Measurements from ENCODE around the gene TAF3. TPM values are rescaled to one million over a fixed set of nuclear protein-coding genes. Genes with fewer than 3 reads are reported as not detected.
A peak's percentile ranks its signal among the peaks of the same experiment; 100 is the strongest.

Gene TAF3
- total RNA-seq, 2 donors from 2014 or later, result 7.2 to 8.2 TPM

DNA sequence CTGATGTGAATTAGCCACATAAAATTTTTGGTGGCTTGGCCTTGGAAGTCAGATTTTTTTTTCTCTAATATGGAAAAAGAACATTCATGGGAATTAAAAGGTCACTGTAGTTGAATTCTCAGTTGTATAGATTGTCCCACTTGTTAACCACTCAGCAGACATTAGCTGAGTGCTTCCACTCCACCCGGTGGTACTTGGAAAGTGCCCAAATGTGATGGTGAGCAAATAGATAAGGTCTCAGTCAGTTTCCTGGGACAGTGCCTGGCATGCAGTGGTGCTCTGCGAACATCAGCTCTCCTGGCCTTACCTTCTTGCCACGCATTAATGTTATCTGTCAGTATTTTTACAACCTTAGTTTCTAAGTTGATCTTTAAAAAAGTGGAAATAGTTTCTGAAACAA lies 28.9 kb upstream of the TAF3 start:
- DNase-seq (ENCODE audit: low spot score) (no peak), ATAC-seq (ENCODE audit: insufficient number of reproducible peaks, low FRiP score, low read depth) (no peak)
- Histone ChIP-seq H3K4me3 (peak overlapping the region; percentile 86), H3K27ac (no peak overlapping the region), H3K27me3 (replicated peaks; ENCODE audit: insufficient read depth) (no peaks in the 10 kb centered on the region), H3K4me1 (ENCODE audit: control insufficient read depth in 1 of 2, low read depth in 2 of 2) (peaks cover 31 to 44% of the 10 kb centered on the region in 2 donors), H3K9me3 (no peaks in the 10 kb centered on the region), H3K36me3 (no peaks in the 10 kb centered on the region)
- TF ChIP-seq, protein P1, sequence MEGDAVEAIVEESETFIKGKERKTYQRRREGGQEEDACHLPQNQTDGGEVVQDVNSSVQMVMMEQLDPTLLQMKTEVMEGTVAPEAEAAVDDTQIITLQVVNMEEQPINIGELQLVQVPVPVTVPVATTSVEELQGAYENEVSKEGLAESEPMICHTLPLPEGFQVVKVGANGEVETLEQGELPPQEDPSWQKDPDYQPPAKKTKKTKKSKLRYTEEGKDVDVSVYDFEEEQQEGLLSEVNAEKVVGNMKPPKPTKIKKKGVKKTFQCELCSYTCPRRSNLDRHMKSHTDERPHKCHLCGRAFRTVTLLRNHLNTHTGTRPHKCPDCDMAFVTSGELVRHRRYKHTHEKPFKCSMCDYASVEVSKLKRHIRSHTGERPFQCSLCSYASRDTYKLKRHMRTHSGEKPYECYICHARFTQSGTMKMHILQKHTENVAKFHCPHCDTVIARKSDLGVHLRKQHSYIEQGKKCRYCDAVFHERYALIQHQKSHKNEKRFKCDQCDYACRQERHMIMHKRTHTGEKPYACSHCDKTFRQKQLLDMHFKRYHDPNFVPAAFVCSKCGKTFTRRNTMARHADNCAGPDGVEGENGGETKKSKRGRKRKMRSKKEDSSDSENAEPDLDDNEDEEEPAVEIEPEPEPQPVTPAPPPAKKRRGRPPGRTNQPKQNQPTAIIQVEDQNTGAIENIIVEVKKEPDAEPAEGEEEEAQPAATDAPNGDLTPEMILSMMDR (IDR thresholded peaks at IDR 0.05), result no peak

DNA sequence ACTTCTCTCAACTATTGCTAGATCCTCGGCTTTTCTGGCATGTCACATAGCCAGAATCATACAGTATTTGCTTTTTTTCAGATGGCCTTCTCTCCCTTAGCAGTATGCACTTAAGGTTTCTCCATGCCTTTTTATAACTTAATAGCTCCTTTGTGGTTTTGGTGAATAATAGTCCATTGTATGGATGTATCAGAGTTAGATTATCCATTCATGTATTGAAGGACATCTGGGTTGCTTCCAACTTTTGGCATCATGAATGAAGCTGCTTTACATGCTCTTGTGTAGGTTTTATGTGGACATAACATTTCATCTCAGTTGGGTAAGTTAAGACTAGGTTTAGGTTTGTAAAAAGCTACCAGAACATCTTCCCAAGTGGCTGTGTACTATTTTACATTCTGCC lies 25.8 kb upstream of the TAF3 start:
- TF ChIP-seq, protein P1 (IDR thresholded peaks at IDR 0.05), result no peak
- no peaks in the 10 kb centered on the region for H3K36me3 ChIP-seq
- no peak for DNase-seq (ENCODE audit: low spot score)
- no peaks in the 10 kb centered on the region for H3K27me3 ChIP-seq (replicated peaks; ENCODE audit: insufficient read depth)
- H3K4me1 ChIP-seq (ENCODE audit: control insufficient read depth in 1 of 2, low read depth in 2 of 2), result peaks cover 27 to 29% of the 10 kb centered on the region in 2 donors
- H3K9me3 ChIP-seq, result no peaks in the 10 kb centered on the region
- H3K27ac ChIP-seq, result no peak overlapping the region
- ATAC-seq (ENCODE audit: insufficient number of reproducible peaks, low FRiP score, low read depth), result no peak
- no peak overlapping the region for H3K4me3 ChIP-seq

DNA sequence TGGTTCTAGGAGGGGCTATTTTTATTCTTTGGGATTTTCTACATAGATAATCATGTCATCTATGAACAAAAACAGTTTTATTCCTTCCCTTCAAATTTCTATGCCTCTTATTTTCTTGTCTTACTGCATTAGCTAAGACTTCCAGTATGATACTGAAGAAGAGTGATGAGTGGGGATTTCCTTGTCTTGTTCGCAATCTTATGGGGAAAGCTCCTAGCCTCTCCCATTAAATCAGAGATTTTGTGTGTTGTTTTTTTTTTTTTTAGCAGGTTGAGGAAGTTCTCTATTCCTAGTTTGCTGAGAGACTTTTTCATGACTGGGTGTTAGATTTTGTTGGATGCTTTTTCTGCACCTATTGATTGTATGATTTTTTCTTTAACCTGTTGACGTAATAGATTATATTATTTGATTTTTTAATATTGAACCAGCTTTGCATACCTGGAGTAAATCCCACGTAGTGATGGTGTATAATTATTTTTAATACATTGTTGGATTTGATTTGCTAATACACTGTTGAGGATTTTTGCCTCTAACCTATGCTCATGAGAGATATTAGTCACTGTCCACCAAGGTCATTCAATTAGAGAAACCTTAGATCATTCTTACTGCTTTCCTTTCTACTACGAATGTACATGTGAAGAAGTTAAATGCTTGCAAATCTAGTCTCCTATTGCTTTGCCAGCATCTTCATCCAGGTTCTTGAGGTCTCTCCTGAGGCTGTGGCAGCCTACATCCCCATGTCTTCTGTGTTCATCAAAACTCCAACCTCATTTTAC lies 23.9 kb upstream of the TAF3 start:
- no peaks in the 10 kb centered on the region for H3K9me3 ChIP-seq
- TF ChIP-seq, protein P1 (IDR thresholded peaks at IDR 0.05), result no peak
- no peaks in the 10 kb centered on the region for H3K27me3 ChIP-seq (replicated peaks; ENCODE audit: insufficient read depth)
- H3K4me3 ChIP-seq, result no peak overlapping the region
- H3K27ac ChIP-seq, result no peak overlapping the region
- DNase-seq (ENCODE audit: low spot score) (no peak), ATAC-seq (ENCODE audit: insufficient number of reproducible peaks, low FRiP score, low read depth) (no peak)
- H3K4me1 ChIP-seq (ENCODE audit: control insufficient read depth in 1 of 2, low read depth in 2 of 2), result peaks cover 21 to 25% of the 10 kb centered on the region in 2 donors
- H3K36me3 ChIP-seq, result peaks cover 11% of the 10 kb centered on the region

DNA sequence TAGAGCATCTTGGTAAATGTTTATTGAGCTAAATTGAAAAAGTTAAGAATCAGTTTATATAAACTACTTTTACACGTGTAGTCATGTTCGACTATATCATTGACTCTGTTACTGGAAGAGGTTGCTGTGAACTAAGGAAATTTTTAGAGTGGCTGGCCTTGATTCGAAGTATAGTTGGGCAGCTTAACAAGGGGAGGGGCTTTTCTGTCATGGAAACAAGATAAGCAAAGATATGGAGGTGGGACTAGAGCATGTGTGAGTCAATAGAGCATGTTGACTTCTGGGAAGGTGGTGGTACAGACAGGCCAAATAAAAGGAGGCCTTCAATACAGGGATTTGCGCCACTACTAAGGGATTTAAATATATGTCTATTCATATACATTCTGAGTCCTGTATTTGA lies 22.7 kb upstream of the TAF3 start:
- Histone ChIP-seq H3K4me3 (no peak overlapping the region), H3K27ac (no peak overlapping the region), H3K4me1 (ENCODE audit: control insufficient read depth in 1 of 2, low read depth in 2 of 2) (peaks cover 13 to 15% of the 10 kb centered on the region in 2 donors), H3K9me3 (no peaks in the 10 kb centered on the region), H3K36me3 (peaks cover 19% of the 10 kb centered on the region), H3K27me3 (replicated peaks; ENCODE audit: insufficient read depth) (no peaks in the 10 kb centered on the region)
- no peak for DNase-seq (ENCODE audit: low spot score)
- TF ChIP-seq, protein P1 (IDR thresholded peaks at IDR 0.05), result no peak
- no peak for ATAC-seq (ENCODE audit: insufficient number of reproducible peaks, low FRiP score, low read depth)

DNA sequence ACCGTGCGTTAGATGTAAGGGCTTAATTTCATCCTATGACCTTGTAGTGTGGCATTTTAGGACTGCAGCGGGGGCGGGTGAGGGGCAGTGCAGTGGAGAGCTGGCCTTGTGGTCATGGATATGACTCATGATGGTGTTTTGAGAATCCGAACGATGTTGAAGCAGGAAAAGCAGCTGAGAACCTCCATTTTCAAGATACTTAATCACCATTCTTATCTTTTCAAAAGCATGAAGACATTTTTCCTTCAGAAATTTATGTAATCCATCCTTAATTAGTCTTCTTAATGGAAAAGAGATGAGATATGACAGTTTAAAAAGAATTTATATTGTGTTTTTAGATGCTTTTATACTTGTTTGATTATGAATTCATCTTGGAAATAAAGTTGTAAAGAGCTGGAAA lies 20.7 kb upstream of the TAF3 start:
- H3K4me3 ChIP-seq, result no peak overlapping the region
- no peak overlapping the region for H3K27ac ChIP-seq
- H3K36me3 ChIP-seq, result peaks cover 23% of the 10 kb centered on the region
- peaks cover 13% of the 10 kb centered on the region in 2 donors for H3K4me1 ChIP-seq (ENCODE audit: control insufficient read depth in 1 of 2, low read depth in 2 of 2)
- TF ChIP-seq, protein P1 (IDR thresholded peaks at IDR 0.05), result no peak
- no peaks in the 10 kb centered on the region for H3K27me3 ChIP-seq (replicated peaks; ENCODE audit: insufficient read depth)
- H3K9me3 ChIP-seq, result no peaks in the 10 kb centered on the region
- ATAC-seq (ENCODE audit: insufficient number of reproducible peaks, low FRiP score, low read depth) (no peak), DNase-seq (ENCODE audit: low spot score) (no peak)
